H4 (cell line): ENCODE data around the gene TAGLN. TPM values are rescaled to one million over a fixed set of nuclear protein-coding genes. Genes with fewer than 3 reads are reported as not detected.
A peak's percentile ranks its signal among the peaks of the same experiment; 100 is the strongest.
"Not testable (repeated sequence)": the region's sequence is repeated elsewhere in the genome, so short reads cannot be mapped to it uniquely, and the experiment has no call there.

Source experiments
- DNase-seq: peaks from one replicate; pipeline ENCODE4 v3.0.0-alpha.2; 2015; ENCODE audit warnings: low spot score
- total RNA-seq: library from RNA; depleted of rRNA; stranded (reverse); fragments of >200 nt; shearing (Covaris generic); gene quantifications from 2 replicates; pipeline ENCODE4 v1.2.3, GENCODE V29; 2014

TAGLN gene
- total RNA-seq, 1 experiment from 2014 or later = 20.8 TPM

- peak; percentile 48 for DNase-seq
Measured at GRCh38 chr11:117180661-117181585, 18.2 kb upstream of the TAGLN start.

- no peak for DNase-seq
Measured at GRCh38 chr11:117181586-117182550, 17.3 kb upstream of the TAGLN start.

GRCh38 chr11:117182551-117182935, 16.6 kb upstream of the TAGLN start:
- DNase-seq = no peak

- not testable (repeated sequence) for DNase-seq
Measured at GRCh38 chr11:117183178-117183577, 16.0 kb upstream of the TAGLN start.

- DNase-seq = no peak
Measured at GRCh38 chr11:117183724-117184349, 15.3 kb upstream of the TAGLN start.

GRCh38 chr11:117185736-117186430, 13.3 kb upstream of the TAGLN start:
- DNase-seq = no peak

- no peak for DNase-seq
Measured at GRCh38 chr11:117186431-117186761, 12.8 kb upstream of the TAGLN start.

GRCh38 chr11:117187007-117187406, 12.2 kb upstream of the TAGLN start:
- no peak for DNase-seq

GRCh38 chr11:117187428-117187798, 11.8 kb upstream of the TAGLN start:
- DNase-seq = no peak

GRCh38 chr11:117187799-117188481, 11.2 kb upstream of the TAGLN start:
- no peak for DNase-seq

GRCh38 chr11:117188620-117189081, 10.5 kb upstream of the TAGLN start:
- DNase-seq = no peak

GRCh38 chr11:117189191-117189940, 9.8 kb upstream of the TAGLN start:
- no peak for DNase-seq

- DNase-seq = no peak
Measured at GRCh38 chr11:117189941-117190544, 9.1 kb upstream of the TAGLN start.

- no peak for DNase-seq
Measured at GRCh38 chr11:117191680-117192400, 7.3 kb upstream of the TAGLN start.

GRCh38 chr11:117192401-117192875, 6.7 kb upstream of the TAGLN start:
- no peak for DNase-seq

GRCh38 chr11:117193130-117194020, 5.8 kb upstream of the TAGLN start:
- DNase-seq = no peak

GRCh38 chr11:117194267-117194666, 4.9 kb upstream of the TAGLN start:
- DNase-seq = no peak

- DNase-seq = no peak
Measured at GRCh38 chr11:117195258-117195657, 3.9 kb upstream of the TAGLN start.
